CD8-positive, alpha-beta memory T cell (primary cell): ENCODE data around the gene SART3. TPM values are rescaled to one million over a fixed set of nuclear protein-coding genes. Genes with fewer than 3 reads are reported as not detected.
"Not testable (repeated sequence)": the region's sequence is repeated elsewhere in the genome, so short reads cannot be mapped to it uniquely, and the experiment has no call there.

Experiments
- CTCF ChIA-PET: fragments of 350-600 bp; sonication (Branson Sonifier 250); formaldehyde crosslinking; loops from one replicate; lab custom pipeline; 2021; ENCODE audit warnings: antibody characterized with exemption; lab: Charles Lee
- POLR2A ChIA-PET: fragments of 350-600 bp; sonication (Branson Sonifier 250); formaldehyde crosslinking; loops from one replicate; lab custom pipeline; 2021; ENCODE audit warnings: antibody characterized with exemption; lab: Charles Lee
- DNase-seq, 5 donors: peaks; one replicate each; pipeline versions ENCODE4 v3.0.0 to v3.0.0-alpha.2; 2020 to 2022; ENCODE audit warnings: mixed read lengths in 1 of 5
- H3K27ac ChIP-seq: one replicate; pipeline ENCODE4 v1.7.0; 2013; ENCODE audit warnings: low read depth, mild to moderate bottlenecking, low read length, moderate library complexity
- H3K27me3 ChIP-seq: 2 replicates; pipeline ENCODE4 v1.7.0; 2013; ENCODE audit warnings: low read length, mild to moderate bottlenecking; ENCODE audit not compliant: insufficient read depth, poor library complexity, severe bottlenecking
- H3K36me3 ChIP-seq: 2 replicates; pipeline ENCODE4 v1.7.0; 2013; ENCODE audit warnings: mild to moderate bottlenecking, low read length, moderate library complexity; ENCODE audit not compliant: insufficient read depth
- H3K4me1 ChIP-seq: 2 replicates; pipeline ENCODE4 v1.7.0; 2013; ENCODE audit warnings: mild to moderate bottlenecking, low read length, moderate library complexity; ENCODE audit not compliant: insufficient read depth
- H3K4me3 ChIP-seq: 2 replicates; pipeline ENCODE4 v1.7.0; 2013; ENCODE audit warnings: mild to moderate bottlenecking, low read length
- H3K9me3 ChIP-seq: 2 replicates; pipeline ENCODE4 v1.7.0; 2013; ENCODE audit warnings: mild to moderate bottlenecking, low read length
- H3K27ac Mint-ChIP-seq, 8 donors: one replicate each; pipeline ENCODE4 v1.8.0; 2020 to 2021; ENCODE audit warnings: mixed read lengths in 8 of 8, mild to moderate bottlenecking in 6 of 8, inconsistent platforms in 3 of 8, moderate library complexity in 3 of 8
- H3K27me3 Mint-ChIP-seq, 2 donors: one replicate each; pipeline ENCODE4 v1.8.0; 2020 to 2021; ENCODE audit warnings: mixed read lengths in 2 of 2, mild to moderate bottlenecking in 1 of 2, moderate library complexity in 1 of 2
- H3K36me3 Mint-ChIP-seq, 3 donors: one replicate each; pipeline ENCODE4 v1.8.0; 2020 to 2021; ENCODE audit warnings: mixed read lengths in 3 of 3, inconsistent platforms in 1 of 3, mild to moderate bottlenecking in 1 of 3
- H3K4me1 Mint-ChIP-seq, 3 donors: one replicate each; pipeline ENCODE4 v1.8.0; 2020 to 2021; ENCODE audit warnings: mixed read lengths in 3 of 3, inconsistent platforms in 1 of 3, mild to moderate bottlenecking in 1 of 3
- H3K4me3 Mint-ChIP-seq, 7 donors: one replicate each; pipeline ENCODE4 v1.8.0; 2020 to 2021; ENCODE audit warnings: mixed read lengths in 7 of 7, mild to moderate bottlenecking in 6 of 7, moderate library complexity in 4 of 7, inconsistent platforms in 2 of 7
- H3K9me3 Mint-ChIP-seq, 5 donors: one replicate each; pipeline ENCODE4 v1.8.0; 2020 to 2022; ENCODE audit warnings: mixed read lengths in 5 of 5, mild to moderate bottlenecking in 3 of 5, moderate library complexity in 2 of 5, inconsistent platforms in 1 of 5
- polyA plus RNA-seq: library from polyadenylated mRNA; unstranded; fragments of 300-500 nt; fragmentation: Illumina TruSeq; gene quantifications from one replicate; pipeline ENCODE4 v1.2.3, GENCODE V29; 2021
- total RNA-seq, 2 experiments: library from RNA; stranded (reverse); gene quantifications; one replicate each; pipeline ENCODE4 v1.2.3, GENCODE V29; 2021

Gene SART3
- total and polyA plus RNA-seq, 3 experiments from 2014 or later: 40.1 to 82.7 (median 82.4) TPM

GRCh38 chr12:108562348-108563135 is 1.6 kb upstream of the SART3 start, which contains the start of gene ISCU:
ISCU (plus strand) TSS chr12:108562596; CDS start chr12:108562623, 27 bp downstream.
- peak; percentile 98 to 100 (median 99) for DNase-seq
- CTCF ChIA-PET: interaction anchor here (0.8 to 18.3 kb wide), 14 partner anchors 8 to 533 kb away, joined by 3 to 206 read pairs (median 4); no protein-coding TSS in a partner anchor
- H3K4me3 ChIP-seq: peak within 1 kb of the TSS; percentile 96
- H3K9me3 Mint-ChIP-seq: no peaks in the 10 kb centered on the region
- no peaks in the 10 kb centered on the region for H3K27me3 ChIP-seq
- H3K4me1 Mint-ChIP-seq: peaks cover 50 to 83% (median 76%) of the 10 kb centered on the region in 3 donors
- peak within 1 kb of the TSS; percentile 98 to 100 (median 100) for H3K4me3 Mint-ChIP-seq
- H3K27me3 Mint-ChIP-seq: no peaks in the 10 kb centered on the region
- H3K27ac Mint-ChIP-seq: peak within 1 kb of the TSS; percentile 97 to 100 (median 100)
- H3K36me3 ChIP-seq: peaks cover 36% of the 10 kb centered on the region
- peaks cover 59% of the 10 kb centered on the region for H3K4me1 ChIP-seq
- POLR2A ChIA-PET: interaction anchor here (0.7 to 6.3 kb wide), 9 partner anchors 13 to 296 kb away, joined by 3 to 67 read pairs (median 4); partner anchors contain the start of genes FICD, SELPLG and SSH1
- peaks cover 0 to 76% (median 11%) of the 10 kb centered on the region in 3 donors for H3K36me3 Mint-ChIP-seq
- peak within 1 kb of the TSS; percentile 93 for H3K27ac ChIP-seq
- no peaks in the 10 kb centered on the region for H3K9me3 ChIP-seq

GRCh38 chr12:108561852-108562347 is 927 bp upstream of the SART3 start:
- H3K9me3 Mint-ChIP-seq: no peaks in the 10 kb centered on the region
- ChIA-PET CTCF (interaction anchor here (0.8 to 18.3 kb wide), 14 partner anchors 9 to 534 kb away, joined by 3 to 206 read pairs (median 4); no protein-coding TSS in a partner anchor), POLR2A (interaction anchor here (0.7 to 6.3 kb wide), 9 partner anchors 13 to 296 kb away, joined by 3 to 67 read pairs (median 4); partner anchors contain the start of genes FICD, SELPLG and SSH1)
- no peaks in the 10 kb centered on the region for H3K27me3 Mint-ChIP-seq
- Histone ChIP-seq H3K27me3 (no peaks in the 10 kb centered on the region), H3K4me1 (peaks cover 60% of the 10 kb centered on the region), H3K27ac (peak overlapping the region; percentile 93), H3K9me3 (no peaks in the 10 kb centered on the region), H3K36me3 (peaks cover 34% of the 10 kb centered on the region), H3K4me3 (peak overlapping the region; percentile 96)
- DNase-seq: peak in 1 of 5 donors; percentile 32
- peak overlapping the region; percentile 98 to 100 (median 100) for H3K4me3 Mint-ChIP-seq
- peaks cover 57 to 83% (median 75%) of the 10 kb centered on the region in 3 donors for H3K4me1 Mint-ChIP-seq
- H3K36me3 Mint-ChIP-seq: peaks cover 0 to 73% (median 9%) of the 10 kb centered on the region in 3 donors
- H3K27ac Mint-ChIP-seq: peak overlapping the region; percentile 97 to 100 (median 100)

- peak overlapping the region; percentile 97 to 100 (median 100) for H3K27ac Mint-ChIP-seq
- H3K27me3 Mint-ChIP-seq: no peaks in the 10 kb centered on the region
- Histone ChIP-seq H3K36me3 (peaks cover 21% of the 10 kb centered on the region), H3K4me3 (peak overlapping the region; percentile 96), H3K27ac (peak overlapping the region; percentile 93), H3K27me3 (no peaks in the 10 kb centered on the region), H3K9me3 (no peaks in the 10 kb centered on the region), H3K4me1 (peaks cover 59% of the 10 kb centered on the region)
- CTCF ChIA-PET: interaction anchor here (1.5 to 18.3 kb wide), 2 partner anchors 58 to 277 kb away, joined by 3 to 206 read pairs; no protein-coding TSS in a partner anchor
- no peak for DNase-seq
- H3K4me3 Mint-ChIP-seq: peak overlapping the region; percentile 98 to 100 (median 100)
- no peaks in the 10 kb centered on the region for H3K9me3 Mint-ChIP-seq
- H3K4me1 Mint-ChIP-seq: peaks cover 65 to 84% (median 78%) of the 10 kb centered on the region in 3 donors
- POLR2A ChIA-PET: interaction anchor here (0.9 to 6.3 kb wide), 5 partner anchors 10 to 492 kb away, joined by 4 to 67 read pairs (median 5); partner anchors contain the start of genes SELPLG and USP30
- peaks cover 0 to 72% (median 2%) of the 10 kb centered on the region in 3 donors for H3K36me3 Mint-ChIP-seq
These were observed 652 bp downstream of the SART3 start for GRCh38 chr12:108560321-108560721.

GRCh38 chr12:108559748-108560147 is 1.2 kb downstream of the SART3 start:
- no peak for DNase-seq
- peaks cover 0 to 72% (median 1%) of the 10 kb centered on the region in 3 donors for H3K36me3 Mint-ChIP-seq
- H3K27me3 ChIP-seq: no peaks in the 10 kb centered on the region
- CTCF ChIA-PET: interaction anchor here (1.5 kb wide), 1 partner anchor 278 kb away, joined by 3 read pairs; no protein-coding TSS in a partner anchor
- H3K36me3 ChIP-seq: peaks cover 15% of the 10 kb centered on the region
- H3K27ac Mint-ChIP-seq: peak overlapping the region in 7 of 8 donors; percentile 97 to 100 (median 100)
- peaks cover 69 to 87% (median 84%) of the 10 kb centered on the region in 3 donors for H3K4me1 Mint-ChIP-seq
- H3K9me3 ChIP-seq: no peaks in the 10 kb centered on the region
- H3K4me3 Mint-ChIP-seq: peak overlapping the region; percentile 98 to 100 (median 100)
- H3K4me3 ChIP-seq: peak overlapping the region; percentile 96
- H3K27me3 Mint-ChIP-seq: no peaks in the 10 kb centered on the region
- peak overlapping the region; percentile 93 for H3K27ac ChIP-seq
- peaks cover 65% of the 10 kb centered on the region for H3K4me1 ChIP-seq
- no peaks in the 10 kb centered on the region for H3K9me3 Mint-ChIP-seq
- POLR2A ChIA-PET: interaction anchor here (1.2 to 6.3 kb wide), 2 partner anchors 74 to 493 kb away, joined by 5 to 67 read pairs; partner anchors contain the start of genes SELPLG and USP30

GRCh38 chr12:108559007-108559655 is 1.8 kb downstream of the SART3 start:
- ChIA-PET CTCF (interaction anchor here (0.7 to 2.1 kb wide), 3 partner anchors 29 to 278 kb away, joined by 3 to 10 read pairs (median 3); no protein-coding TSS in a partner anchor), POLR2A (no interaction called here)
- Histone ChIP-seq H3K27ac (peak overlapping the region; percentile 93), H3K4me1 (peaks cover 62% of the 10 kb centered on the region), H3K36me3 (peaks cover 9% of the 10 kb centered on the region), H3K4me3 (peak overlapping the region; percentile 14), H3K27me3 (no peaks in the 10 kb centered on the region), H3K9me3 (no peaks in the 10 kb centered on the region)
- H3K4me3 Mint-ChIP-seq: peak overlapping the region; percentile 98 to 100 (median 100)
- H3K9me3 Mint-ChIP-seq: no peaks in the 10 kb centered on the region
- H3K36me3 Mint-ChIP-seq: peaks cover 0 to 67% (median 0%) of the 10 kb centered on the region in 3 donors
- H3K27me3 Mint-ChIP-seq: no peaks in the 10 kb centered on the region
- peak overlapping the region in 7 of 8 donors; percentile 9 to 97 (median 79) for H3K27ac Mint-ChIP-seq
- peaks cover 70 to 87% (median 85%) of the 10 kb centered on the region in 3 donors for H3K4me1 Mint-ChIP-seq
- no peak for DNase-seq

- H3K36me3 ChIP-seq, DNase-seq, H3K27me3 ChIP-seq, H3K9me3 ChIP-seq, CTCF ChIA-PET, H3K9me3 Mint-ChIP-seq, H3K4me3 ChIP-seq, H3K27me3 Mint-ChIP-seq, POLR2A ChIA-PET, H3K27ac ChIP-seq: not testable (repeated sequence)
- H3K4me1 ChIP-seq: peaks cover 79% of the 10 kb centered on the region
- H3K36me3 Mint-ChIP-seq: peaks cover 0 to 47% (median 0%) of the 10 kb centered on the region in 3 donors
- H3K4me3 Mint-ChIP-seq: peak overlapping the region in 5 of 7 donors; percentile 16 to 52 (median 33)
- peak overlapping the region in 3 of 8 donors; percentile 5 to 38 (median 15) for H3K27ac Mint-ChIP-seq
- H3K4me1 Mint-ChIP-seq: peaks cover 85 to 94% (median 94%) of the 10 kb centered on the region in 3 donors
These were observed 5.6 kb downstream of the SART3 start for GRCh38 chr12:108555383-108555782.

- DNase-seq: no peak
- Mint-ChIP-seq H3K4me3 (peak overlapping the region in 2 of 7 donors; percentile 8 to 16), H3K9me3 (no peaks in the 10 kb centered on the region), H3K27ac (peak overlapping the region in 2 of 8 donors; percentile 30 to 78), H3K27me3 (no peaks in the 10 kb centered on the region), H3K4me1 (peaks cover 81 to 90% (median 89%) of the 10 kb centered on the region in 3 donors), H3K36me3 (peaks cover 0 to 46% (median 0%) of the 10 kb centered on the region in 3 donors)
- Histone ChIP-seq H3K27me3 (no peaks in the 10 kb centered on the region), H3K4me1 (peaks cover 64% of the 10 kb centered on the region), H3K9me3 (no peaks in the 10 kb centered on the region), H3K27ac (no peak overlapping the region), H3K36me3 (peaks cover 11% of the 10 kb centered on the region), H3K4me3 (no peak overlapping the region)
- POLR2A ChIA-PET: no interaction called here
- CTCF ChIA-PET: no interaction called here
These were observed 7.2 kb downstream of the SART3 start for GRCh38 chr12:108553799-108554198.
